Measurements from ENCODE around the gene HYLS1. TPM values are rescaled to one million over a fixed set of nuclear protein-coding genes. Genes with fewer than 3 reads are reported as not detected.

The HYLS1 gene
- total RNA-seq, 1 donor from 2014 or later: 3.2 TPM

DNA sequence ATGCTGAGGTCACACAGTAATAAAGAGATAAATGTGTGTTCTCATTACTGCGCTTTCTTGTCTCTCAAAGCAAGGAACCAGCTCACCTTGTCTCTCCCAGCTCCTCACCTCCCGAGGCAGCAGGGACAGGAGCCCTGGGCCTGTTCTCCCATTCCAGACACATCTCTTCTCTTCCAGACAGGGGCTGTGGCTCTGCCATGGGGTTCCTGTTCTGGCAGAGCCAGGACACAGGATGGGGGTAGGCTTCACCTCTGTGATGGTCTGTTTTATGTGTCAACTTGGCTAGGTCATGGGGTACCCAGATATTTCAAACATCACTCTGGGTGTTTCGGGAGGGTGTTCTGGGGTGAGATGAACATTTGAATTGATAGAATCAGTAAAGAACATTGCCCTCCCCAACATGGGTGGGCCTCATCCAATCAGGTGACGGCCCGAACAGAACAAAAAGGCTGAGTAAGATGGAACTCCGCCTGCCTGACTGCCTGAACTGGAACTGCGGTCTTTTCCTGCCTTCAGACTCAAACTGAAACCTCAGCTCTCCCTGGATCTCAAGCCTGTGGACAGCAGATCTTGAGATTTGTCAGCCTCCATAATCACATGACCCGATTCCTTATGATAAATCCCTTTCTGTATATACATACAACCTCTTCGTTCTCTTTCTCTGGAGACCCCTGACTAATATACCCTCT is 56.3 kb downstream of the HYLS1 start:
- Histone ChIP-seq H3K9me3 (no peaks in the 10 kb centered on the region), H3K36me3 (no peaks in the 10 kb centered on the region), H3K4me1 (no peaks in the 10 kb centered on the region), H3K27me3 (peaks cover 6% of the 10 kb centered on the region), H3K4me3 (no peak overlapping the region), H3K27ac (no peak overlapping the region)
- intact Hi-C loops (cut with DNase I): no loop called here
- TF ChIP-seq, protein P1, sequence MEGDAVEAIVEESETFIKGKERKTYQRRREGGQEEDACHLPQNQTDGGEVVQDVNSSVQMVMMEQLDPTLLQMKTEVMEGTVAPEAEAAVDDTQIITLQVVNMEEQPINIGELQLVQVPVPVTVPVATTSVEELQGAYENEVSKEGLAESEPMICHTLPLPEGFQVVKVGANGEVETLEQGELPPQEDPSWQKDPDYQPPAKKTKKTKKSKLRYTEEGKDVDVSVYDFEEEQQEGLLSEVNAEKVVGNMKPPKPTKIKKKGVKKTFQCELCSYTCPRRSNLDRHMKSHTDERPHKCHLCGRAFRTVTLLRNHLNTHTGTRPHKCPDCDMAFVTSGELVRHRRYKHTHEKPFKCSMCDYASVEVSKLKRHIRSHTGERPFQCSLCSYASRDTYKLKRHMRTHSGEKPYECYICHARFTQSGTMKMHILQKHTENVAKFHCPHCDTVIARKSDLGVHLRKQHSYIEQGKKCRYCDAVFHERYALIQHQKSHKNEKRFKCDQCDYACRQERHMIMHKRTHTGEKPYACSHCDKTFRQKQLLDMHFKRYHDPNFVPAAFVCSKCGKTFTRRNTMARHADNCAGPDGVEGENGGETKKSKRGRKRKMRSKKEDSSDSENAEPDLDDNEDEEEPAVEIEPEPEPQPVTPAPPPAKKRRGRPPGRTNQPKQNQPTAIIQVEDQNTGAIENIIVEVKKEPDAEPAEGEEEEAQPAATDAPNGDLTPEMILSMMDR (IDR thresholded peaks at IDR 0.05): no peak
- ATAC-seq: no peak
- DNase-seq: peak; percentile 18

- no peak overlapping the region for H3K27ac ChIP-seq
- H3K4me3 ChIP-seq: no peak overlapping the region
- H3K9me3 ChIP-seq: no peaks in the 10 kb centered on the region
- no peaks in the 10 kb centered on the region for H3K36me3 ChIP-seq
- DNase-seq (peak; percentile 34), ATAC-seq (no peak)
- TF ChIP-seq, protein P1 (IDR thresholded peaks at IDR 0.05): no peak
- H3K27me3 ChIP-seq: peaks cover 6% of the 10 kb centered on the region
- no peaks in the 10 kb centered on the region for H3K4me1 ChIP-seq
- intact Hi-C loops (cut with DNase I): no loop called here
These were observed 57.0 kb downstream of the HYLS1 start for GRCh38 chr11:125944350-125945010.

DNA sequence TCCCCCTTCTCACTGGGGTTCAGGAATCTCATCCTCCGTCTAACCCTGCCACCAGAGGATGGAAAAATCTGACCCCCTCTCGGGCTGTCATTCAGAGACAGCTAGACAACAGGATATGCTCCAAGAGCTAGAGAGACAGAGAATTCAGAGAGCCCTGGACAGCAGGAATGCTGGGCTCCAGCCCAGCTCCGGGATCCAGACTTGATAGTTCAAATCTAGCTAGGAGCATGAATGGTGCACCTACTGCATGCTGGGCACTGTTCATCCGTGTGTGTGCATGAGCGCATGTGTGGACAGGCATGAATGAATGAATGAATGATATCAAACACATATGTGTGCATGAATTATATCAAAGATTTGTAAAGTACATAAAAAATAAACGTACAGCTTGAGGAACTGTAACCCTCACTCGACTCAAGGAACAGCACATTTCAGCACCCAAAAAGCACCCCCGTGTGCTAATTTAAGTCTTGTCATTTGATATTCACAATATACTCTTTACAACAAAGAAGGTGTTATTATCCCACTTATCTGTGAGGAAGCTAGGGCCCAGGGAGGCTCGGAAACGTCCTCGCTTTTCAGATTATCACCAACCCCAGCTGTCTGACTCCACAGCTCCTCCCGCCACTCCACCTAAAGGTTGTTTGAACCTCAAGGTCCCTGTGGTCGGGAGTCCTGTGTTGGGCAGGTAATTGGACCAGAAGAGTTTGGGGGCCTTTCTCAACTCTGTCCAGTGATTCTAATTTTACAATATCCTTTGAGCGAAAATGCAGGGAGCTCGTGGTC is 57.7 kb downstream of the HYLS1 start:
- no peak overlapping the region for H3K4me3 ChIP-seq
- DNase-seq (peak; percentile 11), ATAC-seq (no peak)
- TF ChIP-seq, protein P1 (IDR thresholded peaks at IDR 0.05): no peak
- intact Hi-C loops (cut with DNase I): no loop called here
- no peak overlapping the region for H3K27ac ChIP-seq
- H3K36me3 ChIP-seq: no peaks in the 10 kb centered on the region
- H3K27me3 ChIP-seq: peaks cover 6% of the 10 kb centered on the region
- H3K4me1 ChIP-seq: no peaks in the 10 kb centered on the region
- H3K9me3 ChIP-seq: no peaks in the 10 kb centered on the region

DNA sequence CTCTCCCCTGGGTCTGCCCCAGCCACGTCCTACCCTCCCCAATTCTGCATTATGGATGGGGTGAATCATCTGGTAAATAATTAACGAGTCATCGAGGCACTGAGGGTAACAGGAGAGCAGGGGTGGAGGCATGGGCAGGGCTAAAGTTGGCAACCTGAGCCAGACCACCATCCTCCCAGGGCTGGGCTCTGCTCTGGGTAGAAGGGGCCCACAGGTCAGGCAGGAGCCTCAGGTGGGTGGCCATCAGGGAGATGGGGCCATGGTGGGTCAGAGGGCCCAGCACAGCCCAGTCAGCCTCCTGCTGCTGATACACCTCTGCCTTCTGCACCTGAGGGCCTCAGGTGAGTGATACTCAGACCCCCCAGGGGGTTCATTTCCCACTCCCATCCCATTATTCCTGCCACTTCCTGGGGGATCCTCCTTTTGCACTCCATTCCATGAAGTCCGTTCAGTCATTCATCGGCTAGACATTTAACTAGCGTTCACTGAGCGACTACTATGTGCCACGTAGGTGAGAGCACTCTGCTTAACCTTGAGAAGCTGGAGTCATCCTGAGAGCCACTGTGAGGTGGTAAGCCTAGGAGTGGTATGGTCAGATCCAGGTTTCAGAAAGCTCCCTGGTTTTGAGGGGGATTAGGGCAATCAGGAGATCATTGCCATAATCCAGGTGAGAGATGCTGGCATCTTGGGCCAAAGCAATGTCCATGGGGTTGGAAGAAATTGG is 58.5 kb downstream of the HYLS1 start, which contains the start of gene VSIG10L2:
TSS of gene VSIG10L2 (plus strand) at position 248 of the 724 bp plus-strand sequence. CDS start at position 260, 12 bp downstream.
- no peaks in the 10 kb centered on the region for H3K36me3 ChIP-seq
- TF ChIP-seq, protein P1 (IDR thresholded peaks at IDR 0.05): no peak
- peaks cover 6% of the 10 kb centered on the region for H3K27me3 ChIP-seq
- intact Hi-C loops (cut with DNase I): no loop called here
- H3K4me3 ChIP-seq: no peak within 1 kb of the TSS
- DNase-seq: peak; percentile 46
- no peak within 1 kb of the TSS for H3K27ac ChIP-seq
- H3K4me1 ChIP-seq: no peaks in the 10 kb centered on the region
- ATAC-seq: no peak
- no peaks in the 10 kb centered on the region for H3K9me3 ChIP-seq

DNA sequence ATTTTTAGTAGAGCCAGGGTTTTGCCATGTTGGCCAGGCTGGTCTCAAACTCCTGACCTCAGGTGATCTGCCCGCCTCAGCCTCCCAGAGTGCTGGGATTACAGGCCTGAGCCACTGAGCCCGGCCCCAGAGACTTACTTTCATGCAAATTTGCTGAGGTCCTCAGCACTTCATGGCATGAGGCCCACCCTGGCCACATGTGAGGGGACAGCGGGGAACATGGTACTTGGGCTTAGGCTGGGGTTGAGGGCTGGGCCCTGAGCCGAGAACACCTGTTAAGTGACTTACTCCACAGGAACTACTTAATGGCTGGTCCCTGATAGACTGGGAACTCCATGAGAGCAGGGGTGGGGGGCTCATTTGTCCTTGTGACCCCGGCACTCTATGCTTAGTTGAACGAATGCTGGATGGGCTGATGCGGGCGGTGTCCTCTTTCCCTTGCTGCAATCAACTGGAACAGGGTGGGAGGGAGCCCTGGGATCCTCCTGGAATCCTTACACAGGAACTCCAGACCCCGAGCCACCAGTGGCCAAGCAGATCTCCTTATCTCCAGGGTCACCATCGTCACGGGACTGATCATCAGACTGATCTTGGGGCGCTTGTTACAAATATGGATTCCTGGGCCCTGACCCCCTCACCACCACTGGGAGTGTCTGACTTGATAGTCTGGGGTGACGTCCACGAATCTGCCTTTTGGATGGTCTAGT is 59.4 kb downstream of the HYLS1 start:
- no peak for ATAC-seq
- peak; percentile 29 for DNase-seq
- intact Hi-C loops (cut with DNase I): no loop called here
- no peaks in the 10 kb centered on the region for H3K4me1 ChIP-seq
- H3K27ac ChIP-seq: no peak overlapping the region
- peaks cover 6% of the 10 kb centered on the region for H3K27me3 ChIP-seq
- no peaks in the 10 kb centered on the region for H3K9me3 ChIP-seq
- H3K36me3 ChIP-seq: no peaks in the 10 kb centered on the region
- TF ChIP-seq, protein P1 (IDR thresholded peaks at IDR 0.05): no peak
- H3K4me3 ChIP-seq: no peak overlapping the region

Data from upper lobe of right lung (tissue), 1 donor.